HG02642 (cell line): ENCODE data around the gene SURF6.
"Not testable (repeated sequence)": the region's sequence is repeated elsewhere in the genome, so short reads cannot be mapped to it uniquely, and the experiment has no call there.

Source experiments
- ATAC-seq: cut with Tn5 transposase; IDR thresholded peaks from one replicate; pipeline ENCODE4 v1.9.1; 2021; ENCODE audit warnings: mild to moderate bottlenecking; ENCODE audit not compliant: unreplicated experiment, poor library complexity

The SURF6 gene

DNA sequence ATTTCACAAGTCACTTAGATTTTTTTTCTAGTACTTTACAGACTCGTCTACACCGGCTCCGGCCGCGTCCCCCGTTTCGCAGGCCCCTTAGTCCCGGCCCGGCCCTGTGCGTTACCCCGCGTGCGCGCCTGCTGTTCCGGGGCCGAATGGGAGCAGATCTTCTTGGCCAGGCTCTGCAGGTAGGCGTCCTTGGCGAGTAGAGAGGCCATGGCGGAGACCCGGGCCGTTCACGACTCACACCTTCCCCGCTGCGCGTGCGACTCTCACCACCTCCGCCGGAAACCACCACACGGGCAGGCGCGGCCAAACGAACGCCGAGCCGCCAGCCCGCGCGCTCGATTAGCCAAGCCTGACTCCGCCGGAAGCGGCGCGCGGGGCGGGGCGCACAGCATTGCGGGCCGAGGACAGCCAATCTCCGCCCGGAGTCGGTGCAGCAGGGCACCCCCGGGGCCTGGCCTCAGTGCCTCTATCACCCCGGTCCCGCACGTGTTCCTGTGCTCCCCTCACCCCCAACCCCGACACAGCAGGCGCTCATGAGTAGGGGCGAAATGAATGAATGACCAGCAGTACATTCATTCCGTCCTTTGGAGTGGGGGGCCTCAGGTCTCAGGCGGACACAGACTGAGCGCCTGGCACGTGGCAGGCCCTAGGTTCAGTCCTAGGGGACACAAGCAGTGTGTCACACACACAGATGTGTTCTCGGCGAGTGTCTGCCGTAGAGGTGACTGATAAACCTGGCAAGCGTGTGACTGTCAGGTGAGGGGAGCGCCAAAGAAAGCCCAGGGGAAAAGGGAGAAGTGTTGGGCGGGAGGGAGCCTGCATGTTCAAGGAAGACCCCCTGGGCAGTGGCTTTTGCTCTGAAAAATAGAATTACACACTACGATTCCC, at the start of gene SURF6:
SURF6 (minus strand) TSS at position 265 of the 888 bp plus-strand sequence; CDS start at position 209, 56 bp downstream.
- ATAC-seq: peak; percentile 85

DNA sequence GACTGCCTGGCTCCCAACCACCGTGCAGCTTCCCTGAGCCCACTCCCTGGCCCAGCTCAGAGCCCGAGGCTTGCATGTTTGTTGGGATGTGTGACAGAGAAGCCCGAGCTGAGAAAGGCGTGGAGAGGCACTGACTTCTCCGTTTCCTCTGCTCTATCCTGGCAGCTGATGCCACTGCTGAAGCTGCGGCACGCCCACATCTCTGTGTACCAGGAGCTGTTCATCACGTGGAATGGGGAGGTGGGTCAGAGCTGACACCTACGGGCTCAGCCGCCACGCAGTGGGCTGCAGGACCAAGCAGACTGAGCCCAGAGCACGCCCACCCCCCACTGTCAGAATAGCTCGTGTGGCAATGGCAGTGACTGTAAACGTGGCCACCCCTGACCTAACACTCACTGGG, 49.5 kb upstream of the SURF6 start:
- no peak for ATAC-seq

- no peak for ATAC-seq
Measured at GRCh38 chr9:133384736-133385321, 48.8 kb upstream of the SURF6 start.

DNA sequence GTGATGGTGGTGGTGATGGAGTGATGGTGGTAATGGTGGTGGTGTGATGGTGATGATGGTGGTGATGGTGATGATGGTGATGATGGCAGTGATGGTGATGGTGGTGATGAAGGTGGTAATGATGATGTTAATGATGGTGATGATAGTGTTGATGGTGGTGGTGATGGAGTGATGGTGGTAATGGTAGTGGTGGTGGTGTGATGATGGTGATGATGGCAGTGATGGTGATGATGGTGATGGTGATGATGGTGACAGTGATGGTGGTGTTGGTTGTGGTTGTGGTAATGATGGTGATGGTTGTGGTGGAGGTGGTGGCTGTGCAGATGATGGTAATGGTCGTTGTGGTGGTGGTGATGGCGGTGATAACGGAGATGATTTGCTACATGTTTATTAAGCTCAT, 47.5 kb upstream of the SURF6 start:
- ATAC-seq: no peak

GRCh38 chr9:133382507-133383141, 46.6 kb upstream of the SURF6 start:
- ATAC-seq: no peak

- no peak for ATAC-seq
Measured at GRCh38 chr9:133380734-133381133, 44.7 kb upstream of the SURF6 start.

DNA sequence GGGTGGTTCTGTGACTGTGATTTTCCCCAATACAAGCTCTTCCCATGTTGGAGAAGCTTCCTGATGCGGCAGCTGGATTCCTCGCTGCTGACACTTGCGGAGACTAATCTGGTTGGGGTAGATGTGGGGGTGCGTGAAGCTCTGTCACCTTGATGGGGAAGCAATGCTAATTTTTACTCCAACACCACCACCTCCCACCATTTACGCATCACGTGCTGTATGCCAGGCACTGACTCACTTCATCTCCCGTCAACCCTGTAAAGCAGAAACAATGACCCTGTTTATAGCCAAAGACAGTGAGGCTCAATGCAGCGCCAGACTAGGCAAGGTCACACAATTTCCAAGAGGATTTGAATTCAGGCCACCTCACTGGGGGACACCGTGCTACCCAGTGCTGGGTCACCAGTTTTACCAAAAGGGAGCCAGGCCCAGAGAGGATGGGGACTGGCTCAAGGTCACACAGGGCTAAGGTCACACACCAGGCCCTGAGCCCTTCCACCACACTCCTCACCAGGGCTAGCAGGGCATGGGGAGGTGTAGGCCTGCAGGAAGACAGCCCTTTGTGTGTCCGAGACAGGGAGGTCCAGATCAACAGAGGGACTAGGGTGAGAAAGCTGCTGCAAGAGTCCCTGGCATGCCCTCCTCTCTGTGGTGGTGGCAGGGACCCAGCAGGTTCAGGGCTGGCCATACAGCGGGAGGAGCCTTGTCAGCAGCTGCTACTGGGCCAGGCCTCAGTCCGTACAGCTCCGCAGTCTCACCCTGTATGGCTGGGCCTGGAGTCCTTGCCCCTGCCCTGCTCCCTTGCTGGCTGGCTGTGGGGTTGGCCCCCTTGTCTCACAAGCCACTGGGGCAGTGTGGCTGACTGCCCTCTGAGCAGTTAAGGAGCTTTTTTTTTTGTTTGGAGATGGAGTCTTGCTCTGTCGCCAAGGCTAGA, 43.4 kb upstream of the SURF6 start:
- no peak for ATAC-seq

DNA sequence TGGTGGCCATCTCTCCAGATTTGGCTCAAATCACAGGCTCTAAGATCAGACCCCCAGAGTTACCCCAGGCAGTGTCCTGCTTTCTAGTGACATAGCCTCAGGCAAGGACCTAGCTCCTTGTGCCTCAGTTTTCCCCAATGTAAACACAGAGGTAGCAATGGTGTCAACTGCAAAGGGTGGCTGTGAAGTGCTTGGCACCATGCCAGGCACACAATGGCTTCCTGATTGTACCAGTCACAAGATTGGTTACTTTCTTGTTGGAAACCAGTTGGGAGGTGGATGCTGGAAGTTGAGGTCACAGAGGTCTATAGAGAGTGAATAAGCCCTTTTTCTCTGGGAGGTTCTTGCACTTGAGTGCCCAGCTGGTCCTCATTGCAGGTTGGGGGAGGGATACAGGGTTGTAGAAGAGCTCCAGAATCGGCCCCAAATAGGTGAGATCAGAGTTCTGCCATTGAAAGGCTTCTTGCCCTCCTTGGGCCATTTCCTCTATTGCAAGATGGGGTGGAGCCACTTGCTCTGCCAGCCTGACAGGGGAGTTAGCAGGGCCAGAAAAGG, 42.5 kb upstream of the SURF6 start:
- no peak for ATAC-seq

DNA sequence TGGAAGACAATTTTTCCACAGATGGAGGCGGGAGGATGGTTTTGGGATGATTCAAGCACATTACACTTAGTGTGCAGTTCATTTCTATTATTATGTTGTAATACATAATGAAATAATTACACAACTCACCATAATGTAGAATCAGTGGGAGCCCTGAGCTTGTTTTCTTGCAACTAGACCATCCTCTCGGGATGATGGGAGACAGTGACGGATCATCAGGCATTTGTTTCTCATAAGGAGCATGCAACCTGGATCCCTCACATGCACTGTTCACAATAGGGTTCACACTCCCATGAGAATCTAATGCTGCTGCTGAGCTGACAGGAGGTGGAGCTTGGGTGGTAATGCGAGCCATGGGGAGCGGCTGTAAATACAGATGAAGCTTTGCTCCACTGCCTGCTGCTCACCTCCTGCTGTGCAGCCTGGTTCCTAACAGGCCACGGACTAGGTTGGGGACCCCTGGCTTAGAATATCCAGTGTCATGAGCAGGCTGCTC, 41.8 kb upstream of the SURF6 start:
- no peak for ATAC-seq

DNA sequence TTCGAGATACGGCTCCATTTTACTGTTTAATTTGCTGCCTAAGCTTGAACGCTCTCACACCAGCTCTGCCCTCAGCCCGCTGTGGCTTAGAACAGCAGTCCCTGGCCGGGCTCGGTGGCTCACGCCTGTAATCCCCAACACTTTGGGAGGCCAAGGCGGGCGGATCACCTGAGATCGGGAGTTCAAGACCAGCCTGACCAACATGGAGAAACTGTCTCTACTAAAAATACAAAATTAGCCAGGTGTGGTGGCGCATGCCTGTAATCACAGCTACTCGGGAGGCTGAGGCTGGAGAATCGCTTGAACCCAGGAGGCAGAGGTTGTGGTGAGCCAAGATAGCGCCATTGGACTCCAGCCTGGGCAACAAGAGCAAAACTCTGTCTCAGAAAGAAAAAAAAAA, 41.3 kb upstream of the SURF6 start:
- ATAC-seq: not testable (repeated sequence)

DNA sequence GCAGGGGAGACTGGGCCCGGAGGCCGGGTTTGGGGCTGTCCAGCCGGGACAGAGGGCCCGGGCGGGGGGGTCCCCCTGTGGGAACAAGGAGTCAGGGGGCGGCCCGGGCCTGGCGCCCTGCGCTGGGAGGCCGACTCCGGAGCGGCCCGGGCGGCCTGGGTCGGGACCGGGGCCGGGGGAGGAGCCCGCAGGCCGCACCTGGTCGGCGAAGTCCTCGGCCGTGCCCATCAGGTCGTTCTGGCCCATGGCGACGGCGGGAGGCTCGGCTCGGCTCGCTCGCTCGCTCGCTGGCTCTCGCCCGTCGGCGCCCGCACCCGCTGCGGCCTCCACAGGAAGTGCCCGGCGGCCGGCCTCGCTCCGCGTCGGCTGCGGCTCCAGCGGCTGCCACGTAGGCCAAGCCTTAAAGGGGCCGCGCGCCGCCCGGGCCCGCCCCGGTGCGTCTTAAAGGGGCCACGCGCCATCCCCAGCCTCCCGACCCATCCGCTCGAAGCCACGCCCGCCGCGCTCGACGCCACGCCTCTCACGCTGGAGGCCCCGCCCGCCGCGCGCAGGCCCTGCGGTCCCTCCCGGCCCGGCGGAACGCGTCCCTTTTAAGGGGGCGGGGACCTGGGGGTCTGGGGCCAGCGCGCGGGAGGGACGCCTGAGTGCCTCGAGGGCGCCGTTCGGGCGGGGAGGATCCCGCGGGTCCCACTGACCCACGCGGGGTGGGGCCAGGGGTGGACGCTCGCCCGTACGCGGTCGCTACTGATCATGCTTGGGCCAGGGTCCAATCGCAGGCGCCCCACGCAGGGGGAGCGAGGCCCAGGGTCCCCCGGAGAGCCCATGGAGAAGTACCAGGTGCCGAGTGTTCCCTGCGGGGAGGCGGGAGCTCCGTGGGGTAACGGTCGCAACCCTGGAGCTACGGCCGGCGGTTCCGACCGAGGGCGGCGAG, 40.0 kb upstream of the SURF6 start, which contains the start of the genes STKLD1 and SURF4:
STKLD1 (plus strand) TSS at position 643 of the 931 bp plus-strand sequence; CDS start at position 751, 108 bp downstream.
SURF4 (minus strand) TSS at position 337 of the 931 bp plus-strand sequence; CDS start at position 246, 91 bp downstream.
- ATAC-seq: peak; percentile 92

DNA sequence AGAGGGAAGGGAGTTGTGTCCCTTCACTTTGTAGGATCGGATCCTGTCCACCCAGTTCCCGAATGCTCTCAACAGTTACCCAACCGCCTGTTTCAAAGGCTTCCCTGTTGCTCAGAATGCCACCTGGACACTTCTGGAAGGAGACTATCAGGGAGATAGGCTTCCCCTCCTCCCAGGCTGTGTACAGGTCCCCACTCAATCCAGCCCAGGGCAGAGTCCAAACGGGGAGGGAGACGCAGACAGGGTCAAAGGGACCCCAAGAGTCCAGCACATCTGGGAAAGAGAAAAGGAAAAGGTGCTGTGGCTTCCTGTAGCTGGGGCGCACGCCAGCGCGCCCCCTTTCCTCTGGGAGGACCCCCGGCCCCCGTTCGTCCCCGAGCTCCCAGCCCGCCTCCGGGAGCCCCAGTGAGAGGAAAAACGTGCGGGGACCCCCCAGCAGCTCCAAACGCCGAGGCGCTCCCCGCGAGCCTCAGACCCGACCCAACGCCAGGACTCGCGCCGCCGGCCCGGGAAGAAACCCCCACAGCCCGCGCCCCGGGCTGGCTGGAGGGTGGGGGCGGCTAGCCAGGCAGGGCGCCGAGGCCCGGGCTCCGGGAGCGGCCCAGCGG, 39.2 kb upstream of the SURF6 start:
- ATAC-seq: peak; percentile 28

DNA sequence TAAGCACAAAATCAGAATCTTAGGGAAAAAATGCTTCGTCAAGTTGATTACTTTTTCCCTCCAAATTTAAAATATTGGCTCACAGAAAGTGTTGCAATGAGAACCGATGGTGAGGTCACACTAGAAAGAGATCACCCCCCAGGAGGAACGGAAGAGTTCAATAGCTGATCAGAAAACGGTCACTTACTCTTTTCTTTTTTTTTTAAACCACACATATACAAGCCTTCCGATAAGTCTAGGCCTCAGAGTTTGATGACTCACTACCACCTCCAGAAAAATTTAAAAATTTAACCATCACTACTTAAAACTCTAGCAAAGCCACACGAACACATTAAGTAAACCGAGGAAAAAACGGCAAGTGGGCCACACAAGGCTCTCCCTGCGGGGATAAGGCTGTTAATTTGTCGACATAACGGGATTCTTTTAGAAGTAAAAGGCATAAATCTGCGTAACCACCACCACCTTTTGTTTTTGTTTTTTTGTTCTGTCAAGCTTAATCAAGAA, 38.7 kb upstream of the SURF6 start:
- no peak for ATAC-seq

DNA sequence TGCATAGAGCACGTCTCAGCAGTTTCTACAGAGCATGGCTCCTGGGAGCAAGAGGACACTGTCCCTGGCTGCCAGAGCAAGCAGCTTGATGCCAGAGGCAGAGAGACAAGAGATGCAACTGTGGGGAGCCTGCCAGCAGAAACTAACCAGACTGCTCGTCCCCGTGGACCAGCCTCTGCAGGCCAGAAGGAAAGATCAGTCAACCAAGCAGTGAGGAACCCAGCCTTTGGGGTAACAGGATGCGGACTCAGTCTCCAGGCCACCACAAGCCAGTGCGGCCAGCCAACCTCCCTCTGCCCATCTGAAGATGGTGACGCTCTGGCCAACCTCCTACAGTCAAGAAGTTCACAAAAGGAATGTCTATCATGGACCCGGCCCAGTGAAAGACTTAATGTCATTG, 36.2 kb upstream of the SURF6 start:
- no peak for ATAC-seq

- no peak for ATAC-seq
Measured at GRCh38 chr9:133371261-133371711, 35.3 kb upstream of the SURF6 start.

GRCh38 chr9:133370685-133371084, 34.7 kb upstream of the SURF6 start:
- no peak for ATAC-seq

DNA sequence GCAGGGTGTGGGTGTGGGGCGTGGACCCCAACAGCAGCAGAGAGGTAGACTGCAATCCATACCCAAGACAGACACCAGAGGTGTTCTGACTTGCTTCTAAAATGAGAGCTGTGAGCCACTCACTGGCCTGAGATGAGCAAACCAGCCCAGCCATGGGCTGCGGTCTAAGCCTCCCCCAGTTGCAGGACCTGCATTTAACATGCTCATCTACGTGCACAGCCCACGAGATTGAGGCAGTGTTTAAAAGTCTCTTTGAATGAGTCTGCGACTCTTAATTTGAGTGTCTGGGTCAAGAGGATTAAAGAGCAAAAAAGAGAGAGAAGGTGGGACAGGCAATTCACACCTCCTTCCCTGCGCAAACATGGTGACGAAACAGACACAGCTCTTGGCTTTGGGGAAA, 33.9 kb upstream of the SURF6 start:
- ATAC-seq: no peak

- ATAC-seq: no peak
Measured at GRCh38 chr9:133369422-133369821, 33.4 kb upstream of the SURF6 start.
